ENCODE data around the gene CAD.

The CAD gene

DNA sequence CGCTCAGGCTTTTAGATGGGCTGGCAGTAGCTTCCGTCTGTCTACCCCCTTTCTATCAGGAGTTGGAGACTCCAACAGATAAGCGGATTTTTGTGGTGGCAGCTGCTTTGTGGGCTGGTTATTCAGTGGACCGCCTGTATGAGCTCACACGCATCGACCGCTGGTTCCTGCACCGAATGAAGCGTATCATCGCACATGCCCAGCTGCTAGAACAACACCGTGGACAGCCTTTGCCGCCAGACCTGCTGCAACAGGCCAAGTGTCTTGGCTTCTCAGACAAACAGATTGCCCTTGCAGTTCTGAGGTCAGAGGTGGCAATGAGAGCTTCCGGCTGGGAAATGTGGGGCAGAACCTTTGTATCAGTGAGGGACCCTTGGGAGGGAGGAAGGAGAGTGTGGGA, 14.8 kb downstream of the CAD start:
- DNase-seq: no peak

DNA sequence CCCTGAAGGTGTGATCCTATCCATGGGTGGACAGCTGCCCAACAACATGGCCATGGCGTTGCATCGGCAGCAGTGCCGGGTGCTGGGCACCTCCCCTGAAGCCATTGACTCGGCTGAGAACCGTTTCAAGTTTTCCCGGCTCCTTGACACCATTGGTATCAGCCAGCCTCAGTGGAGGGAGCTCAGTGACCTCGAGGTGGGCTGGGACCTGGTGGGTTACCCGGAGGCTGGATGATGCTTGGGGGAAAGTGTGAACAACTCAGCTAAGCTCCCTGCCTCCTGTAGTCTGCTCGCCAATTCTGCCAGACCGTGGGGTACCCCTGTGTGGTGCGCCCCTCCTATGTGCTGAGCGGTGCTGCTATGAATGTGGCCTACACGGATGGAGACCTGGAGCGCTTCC, 16.2 kb downstream of the CAD start:
- no peak for DNase-seq

DNA sequence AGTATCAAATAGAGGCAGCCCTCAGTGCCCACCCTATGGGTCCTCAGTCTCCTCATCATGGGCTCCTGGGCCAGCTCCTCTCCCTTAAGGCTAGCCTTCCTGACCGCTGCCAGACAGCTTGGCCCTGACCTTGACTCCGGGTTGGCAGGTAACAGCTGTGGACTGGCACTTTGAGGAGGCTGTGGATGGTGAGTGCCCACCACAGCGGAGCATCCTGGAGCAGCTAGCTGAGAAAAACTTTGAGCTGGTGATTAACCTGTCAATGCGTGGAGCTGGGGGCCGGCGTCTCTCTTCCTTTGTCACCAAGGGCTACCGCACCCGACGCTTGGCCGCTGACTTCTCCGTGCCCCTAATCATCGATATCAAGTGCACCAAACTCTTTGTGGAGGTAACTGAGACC, 19.0 kb downstream of the CAD start:
- no peak for DNase-seq

DNA sequence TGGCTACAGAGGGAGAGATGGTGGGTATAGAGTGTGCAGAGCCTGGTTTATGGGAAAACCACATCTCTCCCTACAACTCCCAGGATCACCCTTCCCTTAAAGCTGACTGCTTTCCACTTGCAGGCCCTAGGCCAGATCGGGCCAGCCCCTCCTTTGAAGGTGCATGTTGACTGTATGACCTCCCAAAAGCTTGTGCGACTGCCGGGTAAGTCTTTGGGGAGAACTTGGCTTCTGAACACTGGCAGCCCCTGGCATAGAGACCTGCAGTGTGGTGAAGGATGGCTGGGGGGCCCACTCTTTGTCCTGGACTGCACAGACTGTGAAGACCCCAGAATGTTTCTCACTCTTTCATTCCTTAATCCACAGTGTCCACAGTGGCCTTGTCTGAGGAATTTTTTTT, 19.5 kb downstream of the CAD start:
- DNase-seq: no peak

DNA sequence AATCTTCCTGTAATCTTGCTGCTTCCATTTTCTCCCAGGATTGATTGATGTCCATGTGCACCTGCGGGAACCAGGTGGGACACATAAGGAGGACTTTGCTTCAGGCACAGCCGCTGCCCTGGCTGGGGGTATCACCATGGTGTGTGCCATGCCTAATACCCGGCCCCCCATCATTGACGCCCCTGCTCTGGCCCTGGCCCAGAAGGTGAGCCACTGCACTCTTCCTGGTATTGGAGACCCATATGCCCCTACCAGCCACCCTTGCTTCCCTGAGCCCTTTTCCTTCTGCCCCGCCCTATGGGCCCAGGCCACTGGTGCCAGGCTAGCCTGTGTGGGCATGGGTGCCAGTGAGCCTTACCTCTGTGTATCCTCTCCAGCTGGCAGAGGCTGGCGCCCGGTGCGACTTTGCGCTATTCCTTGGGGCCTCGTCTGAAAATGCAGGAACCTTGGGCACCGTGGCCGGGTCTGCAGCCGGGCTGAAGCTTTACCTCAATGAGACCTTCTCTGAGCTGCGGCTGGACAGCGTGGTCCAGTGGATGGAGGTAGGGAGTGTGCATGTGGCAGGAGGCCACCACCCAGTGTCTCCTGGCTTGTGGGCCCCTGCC, 20.3 kb downstream of the CAD start:
- DNase-seq: no peak

DNA sequence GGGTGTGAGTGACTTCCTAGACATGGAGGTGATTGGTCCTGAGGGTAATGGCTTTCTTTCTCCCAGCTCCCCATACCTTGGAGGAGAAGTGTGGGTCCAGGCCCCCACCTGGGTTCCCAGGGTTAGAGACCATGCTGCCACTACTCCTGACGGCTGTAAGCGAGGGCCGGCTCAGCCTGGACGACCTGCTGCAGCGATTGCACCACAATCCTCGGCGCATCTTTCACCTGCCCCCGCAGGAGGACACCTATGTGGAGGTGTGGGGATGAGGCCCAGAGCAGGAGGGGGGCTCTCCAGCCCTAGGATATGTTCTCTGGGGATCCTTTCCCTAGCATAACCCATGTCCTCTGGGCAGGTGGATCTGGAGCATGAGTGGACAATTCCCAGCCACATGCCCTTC, 21.8 kb downstream of the CAD start:
- no peak for DNase-seq

DNA sequence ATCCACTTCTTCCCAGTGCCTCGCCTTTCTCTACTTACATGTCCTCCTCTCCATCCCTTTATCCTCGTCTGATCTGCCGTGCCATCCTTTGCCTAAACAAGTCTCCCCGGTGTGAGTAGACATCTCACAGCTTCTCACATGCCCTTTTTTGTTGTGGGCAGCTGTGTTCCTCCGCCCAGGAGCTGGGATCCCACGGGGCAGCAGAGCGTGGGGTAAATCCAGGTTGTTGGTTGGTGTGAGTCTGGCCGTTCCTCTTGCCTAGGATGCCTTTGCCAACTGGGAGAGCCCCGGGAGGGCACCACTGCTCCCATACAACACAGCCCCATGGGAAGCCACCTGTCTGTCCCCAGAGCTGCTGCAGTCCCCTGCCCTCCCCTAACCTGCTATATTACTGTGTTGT, 23.2 kb downstream of the CAD start:
- DNase-seq: no peak

DNA sequence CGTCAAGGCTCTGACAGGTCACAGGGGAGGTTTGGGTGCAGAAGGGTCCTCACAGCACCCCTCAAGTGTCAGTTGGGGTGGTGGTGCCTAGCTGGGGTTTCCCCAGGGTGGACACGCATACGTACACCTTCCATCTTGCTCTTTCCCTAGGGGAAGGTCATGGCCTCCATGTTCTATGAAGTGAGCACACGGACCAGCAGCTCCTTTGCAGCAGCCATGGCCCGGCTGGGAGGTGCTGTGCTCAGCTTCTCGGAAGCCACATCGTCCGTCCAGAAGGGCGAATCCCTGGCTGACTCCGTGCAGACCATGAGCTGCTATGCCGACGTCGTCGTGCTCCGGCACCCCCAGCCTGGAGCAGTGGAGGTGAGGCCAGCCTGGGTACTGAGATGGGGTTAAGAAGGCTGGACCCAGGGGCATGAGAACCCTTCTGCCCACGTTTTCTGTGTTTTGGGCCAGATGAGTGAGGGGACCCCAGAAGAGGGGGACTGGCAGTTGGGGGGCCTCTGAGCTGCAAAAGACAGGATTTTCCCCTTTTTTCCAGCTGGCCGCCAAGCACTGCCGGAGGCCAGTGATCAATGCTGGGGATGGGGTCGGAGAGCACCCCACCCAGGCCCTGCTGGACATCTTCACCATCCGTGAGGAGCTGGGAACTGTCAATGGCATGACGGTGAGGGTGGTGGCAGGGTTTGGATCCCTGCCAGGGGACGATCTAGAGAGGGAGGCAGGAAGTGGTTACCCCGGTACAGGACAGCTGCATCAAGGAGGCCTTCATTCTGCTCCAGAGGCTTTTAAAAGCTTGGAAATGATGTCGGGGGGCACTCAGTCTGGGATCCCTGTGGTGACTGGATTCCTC, 24.8 kb downstream of the CAD start:
- no peak for DNase-seq

DNA sequence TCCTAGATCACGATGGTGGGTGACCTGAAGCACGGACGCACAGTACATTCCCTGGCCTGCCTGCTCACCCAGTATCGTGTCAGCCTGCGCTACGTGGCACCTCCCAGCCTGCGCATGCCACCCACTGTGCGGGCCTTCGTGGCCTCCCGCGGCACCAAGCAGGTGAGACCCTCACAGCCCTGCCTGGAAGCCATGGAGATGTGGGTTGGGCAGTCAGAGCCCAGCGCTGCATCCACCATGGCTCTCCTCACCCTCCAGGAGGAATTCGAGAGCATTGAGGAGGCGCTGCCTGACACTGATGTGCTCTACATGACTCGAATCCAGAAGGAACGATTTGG, 25.4 kb downstream of the CAD start:
- no peak for DNase-seq

DNA sequence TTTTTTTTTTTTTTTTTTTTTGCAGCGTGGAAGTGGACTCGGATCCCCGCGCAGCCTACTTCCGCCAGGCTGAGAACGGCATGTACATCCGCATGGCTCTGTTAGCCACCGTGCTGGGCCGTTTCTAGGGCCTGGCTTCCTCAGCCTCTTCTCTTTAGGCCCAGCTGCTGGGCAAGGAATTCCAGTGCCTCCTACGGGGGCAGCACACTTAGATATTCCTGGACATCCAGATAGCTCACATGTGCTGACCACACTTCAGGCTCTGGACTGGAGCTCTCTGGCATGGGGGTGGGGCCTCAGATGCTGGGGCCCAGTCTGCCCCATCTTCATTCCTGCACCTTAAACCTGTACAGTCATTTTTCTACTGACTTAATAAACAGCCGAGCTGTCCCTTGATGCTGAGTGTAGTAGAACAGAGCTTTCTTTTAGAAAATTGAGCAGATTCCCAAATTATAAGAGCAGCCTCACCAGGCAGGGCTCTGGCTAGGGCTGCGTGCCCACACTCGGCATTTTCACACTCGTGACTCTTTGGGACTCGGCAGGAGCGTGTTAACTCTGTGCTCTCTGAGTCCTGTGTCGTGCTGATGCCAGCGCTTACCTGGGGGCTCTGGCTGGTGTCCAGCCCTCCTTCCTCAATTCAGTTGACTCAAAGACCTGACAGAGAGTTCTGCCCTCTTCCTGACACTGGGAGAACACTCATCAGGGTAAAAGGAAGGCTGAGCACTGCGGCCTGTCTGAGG, 26.4 kb downstream of the CAD start:
- DNase-seq: no peak

DNA sequence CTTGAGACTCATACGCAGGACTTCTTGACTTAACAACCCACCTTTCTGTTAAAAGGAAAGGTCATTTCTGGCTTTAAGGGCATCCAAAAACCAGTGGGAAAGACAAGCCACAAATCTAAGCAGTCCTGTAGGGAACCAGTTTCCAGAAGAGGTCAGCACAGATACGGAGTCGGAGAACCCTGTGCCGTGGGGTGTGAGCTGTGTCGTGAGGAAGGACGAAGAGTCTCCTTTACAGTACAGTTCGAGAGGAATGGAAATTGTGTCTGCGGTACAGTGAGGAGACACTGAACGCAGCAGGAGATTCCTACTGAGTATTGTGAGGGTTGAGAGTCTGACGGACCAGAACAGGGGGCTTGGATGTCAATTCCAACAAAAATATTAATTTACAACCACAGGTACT, 27.9 kb downstream of the CAD start:
- no peak for DNase-seq

DNA sequence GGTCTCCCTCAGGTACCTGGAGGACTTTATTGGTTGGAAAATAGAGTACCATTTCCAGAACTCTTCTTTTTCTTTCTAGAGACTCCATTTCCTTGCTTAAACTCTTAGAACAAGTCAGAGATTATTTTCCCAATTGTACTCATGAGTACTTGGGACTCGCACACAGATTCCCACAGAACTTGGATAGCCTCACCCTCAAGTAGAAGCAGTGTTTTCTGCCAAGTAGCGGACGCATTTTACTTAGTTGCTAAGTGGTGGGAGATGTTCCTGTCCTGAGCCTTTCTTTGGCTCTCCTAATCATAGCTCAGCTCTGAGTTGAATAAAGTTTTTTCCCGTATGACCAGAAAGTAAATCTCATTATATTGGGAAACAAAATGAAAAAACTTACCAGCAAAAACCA, 28.5 kb downstream of the CAD start:
- no peak for DNase-seq

DNA sequence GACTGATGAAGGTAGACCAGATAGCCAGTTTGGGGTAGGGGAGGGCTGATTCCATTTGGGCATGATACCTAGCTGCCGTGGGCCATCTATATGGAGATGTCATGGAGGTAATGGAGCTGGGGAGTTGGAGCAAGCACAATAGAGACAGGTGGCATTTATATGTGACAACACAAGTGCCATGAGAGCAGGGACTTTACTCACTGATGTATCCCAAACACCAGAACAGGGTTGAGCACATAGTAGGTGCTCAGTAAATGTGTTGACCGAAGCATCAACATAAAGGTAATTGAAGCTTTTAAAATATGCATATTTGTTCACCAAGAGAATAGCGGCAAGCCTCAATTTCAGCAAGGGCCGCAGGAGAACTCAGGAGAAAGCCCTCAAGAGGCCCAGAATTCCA, 30.7 kb downstream of the CAD start:
- no peak for DNase-seq

DNA sequence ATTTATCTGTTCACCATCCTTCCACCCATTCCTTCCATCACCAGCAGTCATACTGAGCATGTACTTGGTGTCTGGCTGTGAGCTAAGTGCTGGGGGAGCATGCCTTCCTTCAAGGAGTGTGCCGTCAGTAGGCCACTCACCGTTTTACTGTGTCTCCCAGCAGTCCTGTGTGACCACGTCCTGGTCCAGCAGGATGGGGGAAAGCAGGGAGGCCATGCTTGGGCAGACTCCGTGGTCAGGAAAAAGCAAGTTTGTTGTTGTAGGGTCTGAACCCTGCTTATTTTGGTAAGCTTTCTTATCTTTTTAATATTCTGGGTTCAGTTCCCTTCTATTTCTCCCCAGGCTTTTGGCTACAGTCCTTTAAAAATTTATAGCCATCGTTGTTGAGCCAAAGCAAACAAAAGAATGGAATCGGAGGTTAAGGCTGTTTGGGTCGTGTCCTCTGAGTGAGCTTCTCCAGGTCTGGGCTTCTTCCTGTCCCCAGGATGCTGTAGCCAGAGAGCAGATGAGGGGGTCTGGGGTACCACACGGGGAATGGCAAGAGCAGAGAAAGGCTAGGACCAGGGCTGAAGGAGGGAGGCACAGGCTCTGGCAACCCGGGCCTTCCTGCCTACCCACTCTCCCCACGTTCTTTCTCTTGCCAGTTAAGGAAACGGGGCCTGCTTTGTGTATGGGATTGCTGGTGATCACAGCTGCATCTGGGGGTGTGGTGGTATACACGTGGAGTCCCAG, 32.2 kb downstream of the CAD start:
- no peak for DNase-seq

DNA sequence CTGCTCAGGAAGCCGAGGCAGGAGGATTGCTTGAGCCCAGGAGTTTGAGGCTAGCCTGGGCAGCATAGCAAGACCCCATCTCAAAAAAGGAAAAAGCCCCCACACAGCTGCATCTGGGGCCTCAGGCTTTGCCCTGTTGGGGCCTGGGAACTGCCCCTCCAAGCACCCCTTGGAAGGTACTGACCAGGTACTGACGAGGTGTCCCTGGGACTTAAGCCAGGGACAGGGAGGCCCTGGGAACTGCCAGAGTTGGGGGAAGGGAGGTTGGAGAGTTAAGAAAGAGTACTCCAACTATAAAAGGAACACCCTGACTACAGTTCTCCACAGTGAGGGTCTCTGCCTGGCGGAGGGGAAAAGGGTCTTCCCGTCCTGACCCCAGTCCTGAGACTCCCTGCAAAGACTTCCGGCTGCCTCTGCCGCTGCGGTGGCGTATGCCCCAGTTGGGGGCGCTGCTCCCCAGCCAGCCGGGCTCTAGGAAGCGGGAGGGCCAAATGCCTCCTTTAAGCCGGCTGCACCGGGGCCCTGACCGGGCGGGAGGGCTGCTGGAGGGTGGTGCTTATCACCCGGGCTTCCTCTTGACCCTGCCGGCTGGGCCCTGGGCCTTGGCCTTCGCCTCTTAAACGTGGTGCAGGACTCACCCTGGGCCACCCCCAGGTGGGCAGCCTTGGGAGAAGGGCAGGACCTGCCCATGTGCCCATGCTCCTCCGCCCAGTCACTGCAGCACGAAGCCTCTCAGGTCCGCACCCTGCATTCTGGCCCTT, 32.9 kb downstream of the CAD start:
- DNase-seq: peak; percentile 8

DNA sequence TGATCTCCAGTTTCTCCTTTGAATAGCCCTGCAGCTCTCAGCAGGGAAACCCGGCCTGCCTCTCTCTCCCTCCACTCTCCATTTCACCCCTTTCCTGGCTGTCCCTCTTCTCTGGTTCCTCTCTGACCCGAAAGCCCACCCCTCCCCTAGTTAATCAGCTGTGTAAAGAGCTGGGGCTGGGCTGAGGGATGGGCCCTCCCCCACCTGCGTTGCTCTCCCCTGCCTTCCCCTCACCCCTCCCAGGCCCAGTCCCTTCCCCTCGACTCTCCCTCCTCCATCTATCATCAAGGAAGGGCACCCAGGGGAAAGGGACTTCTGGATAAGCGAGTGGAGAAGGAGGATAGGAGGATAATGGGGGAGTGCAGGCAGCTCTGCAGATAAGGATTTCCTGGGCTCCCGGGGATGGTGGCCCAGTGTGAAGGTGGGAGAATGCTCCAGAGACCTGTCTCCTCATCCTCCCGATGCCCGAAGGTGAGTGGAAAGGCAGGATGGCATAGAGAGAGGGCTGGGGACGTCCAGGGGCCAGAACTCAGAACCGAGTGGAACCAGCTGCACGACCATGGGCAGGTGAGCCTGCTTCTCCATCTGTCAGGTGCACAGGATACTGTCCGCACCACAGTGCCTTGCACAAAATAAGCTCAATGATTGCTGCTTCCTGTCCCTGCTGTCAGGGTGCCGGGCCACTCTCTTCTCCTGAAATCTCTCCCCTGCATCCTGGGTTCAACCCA, 33.6 kb downstream of the CAD start:
- DNase-seq: no peak

DNA sequence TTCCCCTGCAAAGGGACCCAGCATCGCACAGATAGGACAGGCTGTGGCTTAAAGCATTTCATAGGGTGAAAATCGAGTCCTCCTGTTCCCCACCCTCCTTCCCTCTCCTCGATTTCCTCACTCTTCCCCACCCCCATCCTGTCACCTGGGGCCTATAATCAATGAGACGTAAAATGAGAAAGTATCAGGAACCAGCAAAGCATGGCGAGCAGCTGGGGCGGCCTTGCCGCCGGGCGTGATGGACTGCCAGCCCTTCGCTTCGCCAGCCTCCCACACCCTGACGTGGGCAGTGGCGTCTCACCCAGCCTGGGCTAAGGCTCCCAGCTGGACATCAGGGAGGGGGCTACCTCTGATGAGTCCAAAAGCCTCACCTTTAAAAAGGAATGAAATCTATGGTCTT, 34.6 kb downstream of the CAD start:
- no peak for DNase-seq

DNA sequence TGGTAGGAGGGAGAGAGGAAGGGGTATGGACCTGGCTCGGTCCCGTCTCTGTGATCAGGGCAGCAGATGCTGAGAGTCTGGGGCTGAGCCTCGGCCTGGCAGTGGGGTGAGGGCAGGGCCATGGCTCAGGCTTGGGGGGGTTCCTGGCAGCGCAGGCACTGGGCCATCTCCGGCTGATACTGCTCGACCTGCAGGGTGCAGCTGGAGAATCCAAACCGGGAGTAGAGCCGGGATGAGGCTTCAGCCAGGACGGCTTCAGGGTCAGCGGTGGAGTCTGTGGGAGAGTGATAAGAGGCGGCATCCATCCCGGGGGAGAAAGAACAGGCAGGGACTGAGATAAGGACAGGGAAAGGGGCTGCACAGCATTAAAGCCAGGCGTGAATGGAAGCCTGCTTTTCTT, 38.0 kb downstream of the CAD start:
- DNase-seq: no peak

DNA sequence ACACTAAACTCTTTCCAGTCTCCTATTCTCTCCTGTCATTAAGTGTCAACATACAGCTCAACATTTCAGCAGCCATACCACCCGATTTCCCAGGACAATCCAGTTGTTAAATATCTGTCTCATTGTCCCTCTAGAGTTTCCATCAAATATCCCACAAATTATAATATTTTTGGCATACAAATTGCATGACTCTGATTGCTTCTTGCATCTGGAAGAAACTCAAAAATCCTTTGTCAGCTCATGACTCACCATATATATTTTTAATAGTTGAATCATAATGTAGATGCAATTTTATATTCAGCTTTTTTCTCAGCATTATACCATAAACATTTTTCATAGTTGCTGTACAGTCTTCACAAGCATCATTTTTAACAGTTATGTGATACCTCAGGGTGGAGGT, 38.5 kb downstream of the CAD start:
- no peak for DNase-seq

DNA sequence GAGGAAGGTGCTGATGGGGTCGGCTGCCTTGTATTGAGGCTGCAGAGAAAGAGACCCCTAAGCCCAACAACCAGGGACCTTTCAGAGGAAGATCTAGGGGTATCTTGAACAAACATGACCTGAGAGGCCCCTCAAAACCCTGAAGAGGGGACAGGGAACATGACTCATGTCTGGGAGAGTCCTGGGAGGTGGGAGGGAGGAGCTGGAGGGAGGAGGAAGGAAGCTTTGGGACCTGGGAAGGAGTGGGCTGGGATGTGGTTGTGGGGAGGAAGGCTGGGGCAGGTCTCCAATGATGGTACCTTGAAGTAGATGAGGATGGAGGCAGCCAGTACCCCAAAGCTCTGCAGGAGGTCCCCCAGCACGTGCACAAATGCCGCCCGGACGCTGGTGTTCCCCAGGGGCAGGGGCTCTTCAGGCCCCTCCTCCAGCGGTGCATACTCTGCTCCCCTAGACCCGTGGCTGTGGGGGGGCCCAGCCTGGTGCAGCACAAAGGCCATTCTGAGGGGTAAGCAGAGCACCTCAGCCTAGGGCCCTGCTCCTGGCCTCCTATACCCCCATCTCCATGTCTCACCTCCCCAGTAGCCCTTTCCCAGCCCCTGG, 39.8 kb downstream of the CAD start:
- no peak for DNase-seq

DNA sequence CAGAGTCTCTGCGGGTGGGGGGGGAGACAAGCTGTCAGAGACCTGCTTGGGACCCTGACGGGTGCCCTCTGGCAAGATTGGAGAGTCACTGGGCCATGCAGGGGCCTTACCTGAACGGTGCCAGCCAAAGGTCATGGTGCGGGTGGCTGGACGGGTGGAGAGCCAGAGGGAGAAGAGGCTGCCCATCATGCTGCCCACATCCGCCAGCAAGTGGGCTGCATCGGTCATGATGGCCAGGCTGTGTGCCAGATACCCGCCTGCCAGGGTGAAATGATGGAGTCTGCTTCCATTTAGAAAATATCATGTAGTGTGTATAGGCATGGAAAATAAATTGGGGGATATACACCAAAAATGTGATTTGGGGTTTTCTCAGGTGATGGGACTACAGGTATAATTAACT, 40.9 kb downstream of the CAD start:
- DNase-seq: no peak

Data from NCI-H510A treated with DMSO at 0.1 percent for 48 hours (cell line).